A549 (cell line): ENCODE measurements around the gene ALDH1L1. TPM values are rescaled to one million over a fixed set of nuclear protein-coding genes. Genes with fewer than 3 reads are reported as not detected.

Source experiments
- ATAC-seq, 2 experiments: fragments of 200-7000 bp in 1 of 2; fragments of >200 bp in 1 of 2; cut with Nextera tagmentation in 1 of 2; cut with Tn5 transposase in 1 of 2; 3 replicates each; pipeline versions ENCODE4 v1.8.0 to v1.9.1; 2018 to 2020; ENCODE audit warnings: mild to moderate bottlenecking in 1 of 2, moderate library complexity in 1 of 2
- CTCF ChIA-PET: fragments of 300-600 bp; sonication (Branson Sonifier 250); formaldehyde crosslinking; extraction: SDS; loops from one replicate; lab custom pipeline; 2021; ENCODE audit warnings: antibody characterized with exemption, inconsistent platforms; lab: Yijun Ruan, JAX
- POLR2A ChIA-PET: fragments of 350-600 bp; formaldehyde crosslinking; extraction: SDS; loops from one replicate; lab custom pipeline; 2021; ENCODE audit warnings: antibody characterized with exemption, inconsistent platforms; lab: Yijun Ruan, JAX
- DNase-seq, 2 experiments: peaks; one replicate each; pipeline versions ENCODE4 v3.0.0 to v3.0.0-alpha.2; 2011 to 2016; ENCODE audit warnings: low read depth in 1 of 2, low spot score in 1 of 2
- FAIRE-seq: peaks from 2 replicates; lab custom pipeline; 2011; peaks lifted over from hg19 to GRCh38; lab: Jason Lieb, UNC
- H3K27ac ChIP-seq, 2 experiments: fragments of >200 bp; sonication (Bioruptor Twin); formaldehyde crosslinking; 3 replicates each; pipeline ENCODE4 v1.5.1; 2016 to 2017
- H3K4me1 ChIP-seq: fragments of >200 bp; sonication (Bioruptor Twin); formaldehyde crosslinking; 3 replicates; pipeline ENCODE4 v1.6.1; 2016
- H3K4me2 ChIP-seq: fragments of >200 bp; sonication (Bioruptor Twin); formaldehyde crosslinking; 3 replicates; pipeline ENCODE4 v1.6.1; 2016
- H3K4me3 ChIP-seq: fragments of >200 bp; sonication (Bioruptor Twin); formaldehyde crosslinking; 3 replicates; pipeline ENCODE4 v1.5.1; 2016
- H3K9me3 ChIP-seq: fragments of >200 bp; sonication (Bioruptor Twin); formaldehyde crosslinking; 3 replicates; pipeline ENCODE4 v1.6.1; 2016
- BHLHE40 ChIP-seq: IDR thresholded peaks from 2 replicates; pipeline ENCODE4 v1.6.1; 2012; ENCODE audit warnings: low read depth, low read length, inconsistent platforms
- CBX2 ChIP-seq: fragments of 200-600 bp; sonication (generic); IDR thresholded peaks from 2 replicates; pipeline ENCODE4 v1.6.1; 2016; ENCODE audit warnings: low read depth, mild to moderate bottlenecking, borderline replicate concordance
- CEBPB ChIP-seq, 2 experiments: fragments of >200 bp in 1 of 2; sonication (Bioruptor Twin) in 1 of 2; formaldehyde crosslinking in 1 of 2; IDR thresholded peaks; 2 replicates each; pipeline ENCODE4 v1.6.1; 2012 to 2016
- CHD2 ChIP-seq: fragments of 150-350 bp; IDR thresholded peaks from 2 replicates; pipeline ENCODE4 v1.6.1; 2014; ENCODE audit warnings: low read length; ENCODE audit not compliant: partially characterized antibody
- EP300 ChIP-seq, 2 experiments: fragments of >200 bp; sonication (Bioruptor Twin); formaldehyde crosslinking; IDR thresholded peaks; 2 replicates in 1 of 2; 3 replicates in 1 of 2; pipeline ENCODE4 v1.6.1; 2016 to 2017
- ESRRA ChIP-seq: fragments of 150-350 bp; IDR thresholded peaks from 2 replicates; pipeline ENCODE4 v1.6.1; 2014; ENCODE audit warnings: mild to moderate bottlenecking, low read length, borderline replicate concordance
- FOSB ChIP-seq: fragments of 250-450 bp; sonication (Bioruptor Pico); IDR thresholded peaks from 2 replicates; pipeline ENCODE4 v1.5.0; 2020; ENCODE audit warnings: mild to moderate bottlenecking, moderate library complexity
- HEYL ChIP-seq: fragments of 250-450 bp; sonication (Bioruptor Pico); IDR thresholded peaks from 2 replicates; pipeline ENCODE4 v1.8.0; 2021; ENCODE audit warnings: mild to moderate bottlenecking, moderate library complexity
- HOXA7 ChIP-seq: fragments of 250-450 bp; sonication (Bioruptor Pico); IDR thresholded peaks from 2 replicates; pipeline ENCODE4 v1.5.0; 2020; ENCODE audit warnings: mild to moderate bottlenecking, moderate library complexity
- JUNB ChIP-seq: fragments of >200 bp; sonication (Bioruptor Twin); formaldehyde crosslinking; IDR thresholded peaks from 2 replicates; pipeline ENCODE4 v1.6.1; 2016
- KDM1A ChIP-seq: fragments of 200-600 bp; sonication (generic); IDR thresholded peaks from 2 replicates; pipeline ENCODE4 v1.6.1; 2016; ENCODE audit warnings: low read depth, mild to moderate bottlenecking
- MAFK ChIP-seq: fragments of 450-650 bp; IDR thresholded peaks from 2 replicates; pipeline ENCODE4 v1.6.1; 2014; ENCODE audit not compliant: partially characterized antibody
- MYC ChIP-seq: IDR thresholded peaks from 2 replicates; pipeline ENCODE4 v1.6.1; 2012; ENCODE audit warnings: mild to moderate bottlenecking, inconsistent platforms, low read length, improper control_type of control experiment, borderline replicate concordance
- NPAS2 ChIP-seq: fragments of 250-450 bp; sonication (Bioruptor Pico); IDR thresholded peaks from 2 replicates; pipeline ENCODE4 v1.8.0; 2022; ENCODE audit warnings: mild to moderate bottlenecking, moderate library complexity, borderline replicate concordance
- NR3C1 ChIP-seq: fragments of >200 bp; sonication (Bioruptor Twin); formaldehyde crosslinking; IDR thresholded peaks from 3 replicates; pipeline ENCODE4 v1.6.1; 2017
- PHF8 ChIP-seq: fragments of 200-600 bp; sonication (generic); IDR thresholded peaks from 2 replicates; pipeline ENCODE4 v1.6.1; 2016; ENCODE audit warnings: low read depth, mild to moderate bottlenecking, antibody characterized with exemption, moderate library complexity, borderline replicate concordance
- POLR2A ChIP-seq: IDR thresholded peaks from 2 replicates; pipeline ENCODE4 v1.6.1; 2012; ENCODE audit warnings: mild to moderate bottlenecking, low read length
- RARB ChIP-seq: fragments of 250-450 bp; sonication (Bioruptor Pico); IDR thresholded peaks from 2 replicates; pipeline ENCODE4 v1.8.0; 2021; ENCODE audit warnings: mild to moderate bottlenecking, moderate library complexity
- RCOR1 ChIP-seq: fragments of 150-350 bp; IDR thresholded peaks from 2 replicates; pipeline ENCODE4 v1.6.1; 2014; ENCODE audit warnings: antibody characterized with exemption, low read length, low read depth
- RNF2 ChIP-seq: fragments of 200-600 bp; sonication (generic); IDR thresholded peaks from 2 replicates; pipeline ENCODE4 v1.6.1; 2016; ENCODE audit warnings: low read depth, mild to moderate bottlenecking, antibody characterized with exemption, moderate library complexity, borderline replicate concordance
- SREBF2 ChIP-seq: fragments of 450-650 bp; IDR thresholded peaks from 2 replicates; pipeline ENCODE4 v1.6.1; 2014; ENCODE audit warnings: mild to moderate bottlenecking, moderate library complexity
- ZC3H11A ChIP-seq: fragments of 450-650 bp; IDR thresholded peaks from 2 replicates; pipeline ENCODE4 v1.6.1; 2014; ENCODE audit warnings: antibody characterized with exemption, mild to moderate bottlenecking
- ZFP36 ChIP-seq: fragments of 450-650 bp; IDR thresholded peaks from 2 replicates; pipeline ENCODE4 v1.6.1; 2014; ENCODE audit warnings: borderline replicate concordance; ENCODE audit not compliant: partially characterized antibody
- ZSCAN20 ChIP-seq: fragments of 250-450 bp; sonication (Bioruptor Pico); IDR thresholded peaks from 2 replicates; pipeline ENCODE4 v1.8.0; 2022; ENCODE audit warnings: mild to moderate bottlenecking, moderate library complexity
- WGBS: methylation state at CpG from one replicate; pipeline ENCODE4 v1.1.6; 2017; ENCODE audit errors: missing lambda C conversion rate; 5-methylcytosine and 5-hydroxymethylcytosine counted together
- polyA plus RNA-seq, 4 experiments: library from polyadenylated mRNA; depleted of rRNA in 3 of 4; stranded (reverse); fragments of >200 nt; fragmentation: RNase III in 1 of 4; extraction: RNeasy Plus Mini Kit Qiagen cat#74134 plus additional on column Dnase treatment in 1 of 4; gene quantifications; 2 replicates in 3 of 4; 3 replicates in 1 of 4; pipeline ENCODE4 v1.2.3, GENCODE V29; 2011 to 2017
- TF ChIP-seq, protein P1 (sequence below): fragments of 250-450 bp; sonication (Bioruptor Pico); IDR thresholded peaks from 2 replicates; pipeline ENCODE4 v1.5.0; 2020; ENCODE audit warnings: low read depth, mild to moderate bottlenecking, moderate library complexity
- TF ChIP-seq, protein P2 (sequence below): fragments of >200 bp; sonication (Bioruptor Twin); formaldehyde crosslinking; IDR thresholded peaks from 2 replicates; pipeline ENCODE4 v1.6.1; 2016
- TF ChIP-seq, protein P3 (sequence below): fragments of >200 bp; sonication (Bioruptor Twin); formaldehyde crosslinking; IDR thresholded peaks from 3 replicates; pipeline ENCODE4 v1.6.1; 2016
- TF ChIP-seq, protein P4 (sequence below): IDR thresholded peaks from 2 replicates; pipeline ENCODE4 v1.6.1; 2012; ENCODE audit warnings: low read depth, borderline replicate concordance
- TF ChIP-seq, protein P5 (sequence below): IDR thresholded peaks from 2 replicates; pipeline ENCODE4 v1.6.1; 2012

ALDH1L1 gene
- polyA plus RNA-seq, 2 of the 4 experiments (the other 2 are of a cell fraction), result 0.14 to 0.18 TPM

DNA sequence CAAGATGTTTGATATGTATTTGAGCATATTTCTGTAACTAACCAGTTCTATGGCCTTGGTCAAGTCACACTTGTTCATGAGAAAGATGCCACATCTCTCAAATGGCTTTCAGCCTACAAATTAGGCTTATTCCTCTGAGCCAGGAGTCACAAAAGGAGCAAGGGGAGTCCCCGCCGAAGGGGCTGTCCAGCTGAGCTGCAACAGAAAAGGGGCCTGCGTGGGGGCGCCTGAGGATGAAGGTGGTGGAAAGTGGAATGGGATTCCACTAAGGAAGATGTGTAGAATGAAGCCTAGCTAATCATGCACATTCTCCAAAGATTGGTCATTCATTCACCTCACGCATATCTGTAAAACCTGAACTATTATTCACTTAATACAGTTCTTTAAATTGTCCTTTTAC, 19.1 kb downstream of the ALDH1L1 start (continued):
- TF ChIP-seq, protein P1, sequence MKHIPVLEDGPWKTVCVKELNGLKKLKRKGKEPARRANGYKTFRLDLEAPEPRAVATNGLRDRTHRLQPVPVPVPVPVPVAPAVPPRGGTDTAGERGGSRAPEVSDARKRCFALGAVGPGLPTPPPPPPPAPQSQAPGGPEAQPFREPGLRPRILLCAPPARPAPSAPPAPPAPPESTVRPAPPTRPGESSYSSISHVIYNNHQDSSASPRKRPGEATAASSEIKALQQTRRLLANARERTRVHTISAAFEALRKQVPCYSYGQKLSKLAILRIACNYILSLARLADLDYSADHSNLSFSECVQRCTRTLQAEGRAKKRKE (CRISPR knock-in tag), result no peak
- TF ChIP-seq JUNB (no peak), ESRRA (no peak), PHF8 (no peak)

DNA sequence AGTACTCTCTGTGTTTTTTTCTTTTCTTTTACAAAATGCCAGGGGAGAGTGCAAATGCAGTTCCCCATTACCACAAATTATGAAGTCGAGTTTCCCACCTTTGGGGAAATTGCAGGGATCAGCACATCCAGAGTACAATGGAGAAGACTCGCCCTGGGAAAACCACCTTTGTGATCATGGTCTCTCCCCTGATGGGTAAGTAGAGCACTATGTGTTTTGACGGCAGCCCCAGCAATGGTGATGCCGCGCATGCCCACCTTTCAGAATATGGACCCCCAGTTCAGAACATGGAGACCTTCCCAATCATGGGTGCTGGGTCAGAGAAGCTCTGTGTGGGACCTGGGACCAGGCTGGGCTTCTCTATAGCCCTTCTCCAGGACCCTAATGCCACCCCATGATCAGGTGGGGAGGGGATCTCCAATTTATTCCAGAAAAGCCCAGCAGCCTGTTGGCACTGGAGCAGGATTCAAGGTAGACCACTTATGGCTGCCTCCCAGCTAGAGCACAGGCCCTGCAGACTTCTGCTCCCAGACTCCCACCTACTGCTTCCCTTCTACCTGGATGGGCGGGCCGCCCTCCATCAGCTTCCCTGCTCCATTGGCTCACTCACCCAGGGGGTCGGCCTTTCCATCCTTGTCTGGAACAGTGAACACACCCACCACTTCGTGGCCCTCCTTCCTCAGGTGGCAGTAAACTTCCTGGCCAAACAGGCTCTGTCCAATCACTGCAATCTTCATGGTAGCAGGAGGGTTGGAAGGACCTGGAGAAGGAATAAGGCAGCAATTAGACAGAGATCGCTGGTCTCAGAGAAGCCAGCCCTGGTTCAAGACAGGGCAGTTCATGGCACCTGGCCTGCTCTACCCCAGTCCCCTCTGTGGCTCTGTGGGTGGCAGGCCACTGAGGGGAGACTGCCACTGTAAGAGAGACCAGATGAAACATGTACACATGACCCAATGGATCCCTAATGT, 19.9 kb downstream of the ALDH1L1 start:
- ATAC-seq, result no peak
- 52% methylated on average over 7 of the region's 10 CpGs for WGBS
- Histone ChIP-seq H3K4me3 (no peak overlapping the region), H3K9me3 (no peaks in the 10 kb centered on the region)
- no peak for DNase-seq
- FAIRE-seq, result no peak
- no peak for TF ChIP-seq RARB (CRISPR knock-in tag)
- TF ChIP-seq, protein P2, sequence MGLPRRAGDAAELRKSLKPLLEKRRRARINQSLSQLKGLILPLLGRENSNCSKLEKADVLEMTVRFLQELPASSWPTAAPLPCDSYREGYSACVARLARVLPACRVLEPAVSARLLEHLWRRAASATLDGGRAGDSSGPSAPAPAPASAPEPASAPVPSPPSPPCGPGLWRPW, result no peak
- no peak for TF ChIP-seq ZC3H11A
- TF ChIP-seq, protein P3, sequence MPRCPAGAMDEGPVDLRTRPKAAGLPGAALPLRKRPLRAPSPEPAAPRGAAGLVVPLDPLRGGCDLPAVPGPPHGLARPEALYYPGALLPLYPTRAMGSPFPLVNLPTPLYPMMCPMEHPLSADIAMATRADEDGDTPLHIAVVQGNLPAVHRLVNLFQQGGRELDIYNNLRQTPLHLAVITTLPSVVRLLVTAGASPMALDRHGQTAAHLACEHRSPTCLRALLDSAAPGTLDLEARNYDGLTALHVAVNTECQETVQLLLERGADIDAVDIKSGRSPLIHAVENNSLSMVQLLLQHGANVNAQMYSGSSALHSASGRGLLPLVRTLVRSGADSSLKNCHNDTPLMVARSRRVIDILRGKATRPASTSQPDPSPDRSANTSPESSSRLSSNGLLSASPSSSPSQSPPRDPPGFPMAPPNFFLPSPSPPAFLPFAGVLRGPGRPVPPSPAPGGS, result no peak
- TF ChIP-seq ESRRA, result no peak
- no peak for TF ChIP-seq CEBPB (IDR thresholded peaks at IDR 0.05)
- no peak for TF ChIP-seq ZSCAN20
- TF ChIP-seq, protein P4, sequence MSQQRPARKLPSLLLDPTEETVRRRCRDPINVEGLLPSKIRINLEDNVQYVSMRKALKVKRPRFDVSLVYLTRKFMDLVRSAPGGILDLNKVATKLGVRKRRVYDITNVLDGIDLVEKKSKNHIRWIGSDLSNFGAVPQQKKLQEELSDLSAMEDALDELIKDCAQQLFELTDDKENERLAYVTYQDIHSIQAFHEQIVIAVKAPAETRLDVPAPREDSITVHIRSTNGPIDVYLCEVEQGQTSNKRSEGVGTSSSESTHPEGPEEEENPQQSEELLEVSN, result no peak
- no peak for TF ChIP-seq RCOR1
- no peak for TF ChIP-seq CBX2
- TF ChIP-seq HOXA7 (CRISPR knock-in tag), result no peak
- no peak for TF ChIP-seq HEYL (CRISPR knock-in tag)
- TF ChIP-seq, protein P5, sequence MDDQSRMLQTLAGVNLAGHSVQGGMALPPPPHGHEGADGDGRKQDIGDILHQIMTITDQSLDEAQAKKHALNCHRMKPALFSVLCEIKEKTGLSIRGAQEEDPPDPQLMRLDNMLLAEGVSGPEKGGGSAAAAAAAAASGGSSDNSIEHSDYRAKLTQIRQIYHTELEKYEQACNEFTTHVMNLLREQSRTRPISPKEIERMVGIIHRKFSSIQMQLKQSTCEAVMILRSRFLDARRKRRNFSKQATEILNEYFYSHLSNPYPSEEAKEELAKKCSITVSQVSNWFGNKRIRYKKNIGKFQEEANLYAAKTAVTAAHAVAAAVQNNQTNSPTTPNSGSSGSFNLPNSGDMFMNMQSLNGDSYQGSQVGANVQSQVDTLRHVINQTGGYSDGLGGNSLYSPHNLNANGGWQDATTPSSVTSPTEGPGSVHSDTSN, result no peak
- TF ChIP-seq KDM1A, result no peak
- TF ChIP-seq NR3C1, result no peak
- no peak for TF ChIP-seq POLR2A
- TF ChIP-seq, all 56 proteins: peak for 0
- CTCF ChIA-PET, result interaction anchor here (0.8 to 2.1 kb wide), 2 partner anchors 21 to 27 kb away, joined by 3 to 6 read pairs; no protein-coding TSS in a partner anchor
- Histone ChIP-seq H3K4me1 (no peaks in the 10 kb centered on the region), H3K27ac (no peak overlapping the region), H3K4me2 (no peak overlapping the region)
- POLR2A ChIA-PET, result no interaction called here

DNA sequence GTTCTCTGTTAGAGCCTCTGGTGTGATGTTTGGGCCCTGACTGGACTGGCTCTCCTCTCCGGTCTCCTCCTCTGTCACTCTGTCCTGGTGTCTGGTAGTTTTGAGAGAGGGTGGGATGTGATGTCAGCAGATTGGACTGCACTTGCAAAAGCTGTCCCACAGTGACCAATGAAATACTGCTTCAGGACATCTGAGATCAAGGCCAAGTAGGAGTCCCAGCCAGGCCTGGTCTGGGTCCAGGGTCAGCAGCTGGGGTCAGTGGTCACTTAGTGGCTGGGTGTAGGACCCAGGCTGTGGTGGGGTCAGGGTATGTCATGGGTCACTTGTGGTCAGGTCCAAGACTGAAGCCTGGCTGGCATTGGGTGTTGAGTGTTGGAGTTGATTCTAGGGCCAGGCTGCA, 20.9 kb downstream of the ALDH1L1 start:
- Histone ChIP-seq H3K9me3 (no peaks in the 10 kb centered on the region), H3K27ac (no peak overlapping the region), H3K4me1 (no peaks in the 10 kb centered on the region), H3K4me2 (no peak overlapping the region), H3K4me3 (no peak overlapping the region)
- DNase-seq, result no peak
- no peak for FAIRE-seq
- POLR2A ChIA-PET, result no interaction called here
- CTCF ChIA-PET, result interaction anchor here (2.1 kb wide), 1 partner anchor 26 kb away, joined by 6 read pairs; no protein-coding TSS in a partner anchor
- no peak for TF ChIP-seq FOSB (CRISPR knock-in tag)
- no peak for TF ChIP-seq MYC
- TF ChIP-seq ZSCAN20, result no peak
- TF ChIP-seq NR3C1, result no peak
- no peak for TF ChIP-seq CHD2
- no peak for TF ChIP-seq ZFP36
- no peak for TF ChIP-seq SREBF2
- no peak for TF ChIP-seq EP300 (IDR thresholded peaks at IDR 0.05)
- TF ChIP-seq BHLHE40, result no peak
- no peak for TF ChIP-seq HOXA7 (CRISPR knock-in tag)
- no peak for TF ChIP-seq NPAS2 (CRISPR knock-in tag)
- no peak for TF ChIP-seq RNF2
- no peak for TF ChIP-seq MAFK
- 44% methylated on average over 1 of the region's 1 CpG for WGBS
- ATAC-seq, result no peak
